Heart left ventricle (tissue), 16 donors: ENCODE data around the gene TTC27. TPM values are rescaled to one million over a fixed set of nuclear protein-coding genes. Genes with fewer than 3 reads are reported as not detected.

Source experiments
- ATAC-seq, 4 donors: fragments of 200-7000 bp; cut with Tn5 transposase; one replicate each; pipeline ENCODE4 v1.9.1; 2020 to 2022; ENCODE audit warnings: moderate library complexity in 4 of 4, mild to moderate bottlenecking in 3 of 4, moderate number of reproducible peaks in 1 of 4
- DNase-seq, 5 donors: peaks; one replicate each; pipeline ENCODE4 v3.0.0-alpha.2; 2020
- H3K27ac ChIP-seq, 12 donors: fragments of 200-600 bp; sonication (generic) in 4 of 12; one replicate each; pipeline versions ENCODE4 v1.5.0 to v1.8.0; 2016 to 2022; ENCODE audit warnings: mild to moderate bottlenecking in 2 of 12
- H3K27me3 ChIP-seq, 9 donors: fragments of 200-600 bp; sonication (generic) in 2 of 9; one replicate each; pipeline versions ENCODE4 v1.5.1 to v1.8.0; 2016 to 2022; ENCODE audit warnings: mild to moderate bottlenecking in 3 of 9
- H3K36me3 ChIP-seq, 9 donors: fragments of 200-600 bp; sonication (generic) in 2 of 9; one replicate each; pipeline versions ENCODE4 v1.5.0 to v1.8.0; 2018 to 2022; ENCODE audit warnings: mild to moderate bottlenecking in 2 of 9
- H3K4me1 ChIP-seq, 12 donors: fragments of 200-600 bp; sonication (generic) in 4 of 12; one replicate each; pipeline versions ENCODE4 v1.5.0 to v1.8.0; 2016 to 2022; ENCODE audit warnings: mild to moderate bottlenecking in 3 of 12
- H3K4me3 ChIP-seq, 12 donors: fragments of 200-600 bp; sonication (generic) in 4 of 12; one replicate each; pipeline versions ENCODE4 v1.5.0 to v1.8.0; 2017 to 2022; ENCODE audit warnings: mild to moderate bottlenecking in 9 of 12, moderate library complexity in 4 of 12
- H3K9me3 ChIP-seq, 12 donors: fragments of 200-600 bp; sonication (generic) in 4 of 12; one replicate each; pipeline versions ENCODE4 v1.5.0 to v1.8.0; 2016 to 2022; ENCODE audit warnings: mild to moderate bottlenecking in 1 of 12
- CTCF ChIP-seq, 12 donors: fragments of 200-600 bp; sonication (generic) in 4 of 12; IDR thresholded peaks; one replicate each; pipeline versions ENCODE4 v1.5.0 to v1.8.0; 2018 to 2022; ENCODE audit warnings: antibody characterized with exemption in 12 of 12, mild to moderate bottlenecking in 5 of 12
- POLR2A ChIP-seq, 2 donors: fragments of 450-650 bp; IDR thresholded peaks; one replicate each; pipeline ENCODE4 v1.6.1; 2017; ENCODE audit warnings: antibody characterized with exemption in 2 of 2, mild to moderate bottlenecking in 2 of 2, moderate library complexity in 2 of 2
- WGBS, 4 donors: extraction: QIAGEN DNeasy Blood & Tissue Kit in 2 of 4; methylation state at CpG; one replicate each; pipeline versions ENCODE4 v1.1.5 to v1.1.7; 2013 to 2018; 5-methylcytosine and 5-hydroxymethylcytosine counted together
- intact Hi-C, 10 donors: fragments of 100-400 bp; cut with DNase I; formaldehyde crosslinking; loops; one replicate each; pipeline versions ENCODE4 v1.11.1 to v1.14.2; 2022
- polyA plus RNA-seq, 2 donors: library from polyadenylated mRNA; stranded (reverse); fragments of 200-250 nt; gene quantifications; one replicate each; pipeline ENCODE4 v1.2.3, GENCODE V29; 2013
- total RNA-seq, 9 donors: library from RNA; depleted of rRNA in 2 of 9; stranded (reverse); fragments of >200 nt in 2 of 9; fragmentation: NEBNext Ultra II Directional in 3 of 9; extraction: Animal tissue kit (Norgen Biotek cat#: 25700) in 3 of 9; gene quantifications; one replicate each; pipeline versions ENCODE4 v1.1.0 to v1.2.4, GENCODE V29; 2016 to 2023
- donor health status: ischemic (EF 13 %, LVEDD 7.1; RV severe dilation, severe dysfunction).
- donor health status: healthy with polysubstance abuse.
- donor health status: DM: no; HTN: yes; CAD: no.
- donor health status: DM: no; HTN: no; CAD: no.
- donor health status: ischemic (EF 25% LVEDD 6.9; RV normal size, moderate dysfunction).
- donor health status: ischemic (EF 25% LVEDD 5.7; RV mildly dilated, moderate dysfunction).
- donor health status: healthy.
- donor health status: DM: yes; HTN: yes; CAD: no.
- donor health status: ischemic (EF 35%, LVEDD 5.7; RV mildly dilated, moderate dysfunction).
- donor health status: nonischemic (EF 11% LVEDD 7.7; RV severe dilation, severe dysfunction).
- donor health status: DM: yes; HTN: yes; CAD: no.
- donor health status: PGD.
- donor health status: ischemic (EF 29% LVEDD 5.4; RV normal size, mild dysfunction).
- donor health status: nonischemic (EF 23%, LVEDD 6.1; RV moderate dilation, normal function).

The TTC27 gene
- total and polyA plus RNA-seq, 11 donors: 5.2 to 18.1 (median 11.0) TPM

GRCh38 chr2:32847734-32848133 lies 219.9 kb downstream of the TTC27 start:
- ATAC-seq (no peak), DNase-seq (no peak)
- Histone ChIP-seq H3K36me3 (no peaks in the 10 kb centered on the region), H3K27me3 (no peaks in the 10 kb centered on the region), H3K4me3 (no peak overlapping the region), H3K27ac (no peak overlapping the region), H3K9me3 (peaks cover 0 to 4% (median 0%) of the 10 kb centered on the region in 12 donors), H3K4me1 (peaks cover 0 to 6% (median 0%) of the 10 kb centered on the region in 12 donors)
- TF ChIP-seq CTCF (IDR thresholded peaks at IDR 0.05): no peak
- no peak for TF ChIP-seq POLR2A (IDR thresholded peaks at IDR 0.05)
- intact Hi-C loops: loop anchor here in 1 of 10 donors (10.0 kb wide), 1 partner anchor 97 kb away; the partner anchor contains the start of gene LTBP1

GRCh38 chr2:32849456-32850194 lies 221.8 kb downstream of the TTC27 start:
- no peak overlapping the region for H3K4me3 ChIP-seq
- 79 to 85% (median 83%) methylated on average over 5 of the region's 5 CpGs for WGBS, 4 donors
- no peaks in the 10 kb centered on the region for H3K9me3 ChIP-seq
- peak in 1 of 5 donors; percentile 33 for DNase-seq
- H3K36me3 ChIP-seq: no peaks in the 10 kb centered on the region
- H3K27ac ChIP-seq: no peak overlapping the region
- no peak for TF ChIP-seq CTCF (IDR thresholded peaks at IDR 0.05)
- no peak for TF ChIP-seq POLR2A (IDR thresholded peaks at IDR 0.05)
- H3K4me1 ChIP-seq: no peaks in the 10 kb centered on the region
- ATAC-seq: peak in 3 of 4 donors; percentile 52 to 57 (median 54)
- intact Hi-C loops: loop anchor here in 1 of 10 donors (10.0 kb wide), 1 partner anchor 95 kb away; the partner anchor contains the start of gene LTBP1
- H3K27me3 ChIP-seq: no peaks in the 10 kb centered on the region

- ATAC-seq (no peak), DNase-seq (no peak)
- Histone ChIP-seq H3K36me3 (no peaks in the 10 kb centered on the region), H3K27me3 (no peaks in the 10 kb centered on the region), H3K27ac (no peak overlapping the region), H3K4me3 (no peak overlapping the region), H3K9me3 (no peaks in the 10 kb centered on the region), H3K4me1 (no peaks in the 10 kb centered on the region)
- intact Hi-C loops: no loop called here
- WGBS, 4 donors: 67 to 75% (median 70%) methylated on average over 4 of the region's 4 CpGs
- TF ChIP-seq CTCF (IDR thresholded peaks at IDR 0.05): no peak
- no peak for TF ChIP-seq POLR2A (IDR thresholded peaks at IDR 0.05)
Observed at GRCh38 chr2:32851777-32852439, 224.1 kb downstream of the TTC27 start.

- no peaks in the 10 kb centered on the region for H3K9me3 ChIP-seq
- 86 to 95% (median 92%) methylated on average over 5 of the region's 5 CpGs for WGBS, 4 donors
- no peak for ATAC-seq
- H3K36me3 ChIP-seq: no peaks in the 10 kb centered on the region
- H3K4me1 ChIP-seq: no peaks in the 10 kb centered on the region
- no peaks in the 10 kb centered on the region for H3K27me3 ChIP-seq
- H3K27ac ChIP-seq: no peak overlapping the region
- DNase-seq: no peak
- no peak for TF ChIP-seq POLR2A (IDR thresholded peaks at IDR 0.05)
- TF ChIP-seq CTCF (IDR thresholded peaks at IDR 0.05): no peak
- no peak overlapping the region for H3K4me3 ChIP-seq
- intact Hi-C loops: no loop called here
Observed at GRCh38 chr2:32852856-32853255, 225.0 kb downstream of the TTC27 start.
